ENCODE results near the gene S100A6. TPM values are rescaled to one million over a fixed set of nuclear protein-coding genes. Genes with fewer than 3 reads are reported as not detected.

S100A6 gene
- total RNA-seq, 1 experiment from 2014 or later: 19.2 TPM

GRCh38 chr1:153507926-153508583 lies 27.7 kb downstream of the S100A6 start:
- Mint-ChIP-seq H3K9me3 (no peaks in the 10 kb centered on the region), H3K27me3 (ENCODE audit: low read depth) (peaks cover 15% of the 10 kb centered on the region), H3K4me3 (no peak overlapping the region), H3K4me1 (peaks cover 3% of the 10 kb centered on the region; the same call in 1 of the 2 replicates), H3K36me3 (no peaks in the 10 kb centered on the region), H3K27ac (no peak overlapping the region)
- ChIA-PET POLR2A (no interaction called here), CTCF (interaction anchor here (0.8 to 5.5 kb wide), 10 partner anchors 13 to 156 kb away, joined by 3 to 33 read pairs (median 4); partner anchors contain the start of genes CHTOP, S100A13 and S100A4)
- DNase-seq (ENCODE audit: low spot score): no peak
- no peak for TF ChIP-seq JAZF1 (CRISPR knock-in tag; IDR thresholded peaks at IDR 0.05)
- no peak for TF ChIP-seq SMAD3 (CRISPR knock-in tag; IDR thresholded peaks at IDR 0.05; ENCODE audit: borderline replicate concordance)
- TF ChIP-seq TP53 (CRISPR knock-in tag; IDR thresholded peaks at IDR 0.05): no peak
- TF ChIP-seq PRDM15 (CRISPR knock-in tag; IDR thresholded peaks at IDR 0.05): no peak
- TF ChIP-seq ZBTB43 (CRISPR knock-in tag; IDR thresholded peaks at IDR 0.05): no peak
- no peak for TF ChIP-seq MXD4 (CRISPR knock-in tag; IDR thresholded peaks at IDR 0.05; ENCODE audit: borderline replicate concordance)
- TF ChIP-seq ZNF423 (CRISPR knock-in tag; IDR thresholded peaks at IDR 0.05): no peak
- no peak for TF ChIP-seq FOXP4 (CRISPR knock-in tag; IDR thresholded peaks at IDR 0.05)
- TF ChIP-seq RELA (CRISPR knock-in tag; IDR thresholded peaks at IDR 0.05; ENCODE audit: borderline replicate concordance): no peak
- TF ChIP-seq STAT6 (CRISPR knock-in tag; conservative IDR thresholded peaks at IDR 0.05; ENCODE audit: low read depth): no peak
- TF ChIP-seq ZSCAN18 (CRISPR knock-in tag; IDR thresholded peaks at IDR 0.05): no peak
- no peak for TF ChIP-seq JUN (CRISPR knock-in tag; IDR thresholded peaks at IDR 0.05)
- no peak for ATAC-seq

- Mint-ChIP-seq H3K4me1 (peaks cover 3% of the 10 kb centered on the region; the same call in 1 of the 2 replicates), H3K27ac (no peak overlapping the region), H3K4me3 (no peak overlapping the region), H3K36me3 (no peaks in the 10 kb centered on the region), H3K27me3 (ENCODE audit: low read depth) (peaks cover 9% of the 10 kb centered on the region), H3K9me3 (no peaks in the 10 kb centered on the region)
- DNase-seq (ENCODE audit: low spot score) (no peak), ATAC-seq (no peak)
- ChIA-PET CTCF (interaction anchor here (0.7 to 5.5 kb wide), 5 partner anchors 12 to 154 kb away, joined by 3 to 33 read pairs (median 7); no protein-coding TSS in a partner anchor), POLR2A (no interaction called here)
- TF ChIP-seq ZNF281 (CRISPR knock-in tag; IDR thresholded peaks at IDR 0.05): no peak
- TF ChIP-seq ZNF121 (CRISPR knock-in tag; IDR thresholded peaks at IDR 0.05): no peak
- no peak for TF ChIP-seq ZNF263 (CRISPR knock-in tag; IDR thresholded peaks at IDR 0.05; ENCODE audit: low read depth)
Observed at GRCh38 chr1:153506831-153507413, 28.9 kb downstream of the S100A6 start.
